Measurements from ENCODE around the gene FKBP2.

DNA sequence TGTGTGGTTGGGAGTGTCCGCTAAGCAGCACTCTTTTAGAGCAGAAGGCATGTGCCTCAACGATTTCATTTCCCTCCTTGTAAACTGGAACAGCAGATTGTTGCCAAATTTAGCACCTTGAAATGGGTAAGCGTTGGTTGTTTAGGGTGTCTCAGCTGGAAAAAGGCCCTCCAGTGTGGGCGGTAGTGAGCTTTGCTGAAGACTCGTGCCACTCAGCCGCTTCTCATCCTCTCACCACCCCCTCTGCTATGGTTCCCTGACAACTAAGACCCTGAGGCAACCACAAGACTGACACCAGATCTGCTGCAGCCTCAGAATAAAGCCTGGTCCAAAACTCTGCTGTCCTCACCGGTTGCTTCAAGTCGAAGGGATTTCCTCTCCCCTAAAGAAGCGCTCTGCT lies 44.3 kb upstream of the FKBP2 start:
- TF ChIP-seq, protein P1, sequence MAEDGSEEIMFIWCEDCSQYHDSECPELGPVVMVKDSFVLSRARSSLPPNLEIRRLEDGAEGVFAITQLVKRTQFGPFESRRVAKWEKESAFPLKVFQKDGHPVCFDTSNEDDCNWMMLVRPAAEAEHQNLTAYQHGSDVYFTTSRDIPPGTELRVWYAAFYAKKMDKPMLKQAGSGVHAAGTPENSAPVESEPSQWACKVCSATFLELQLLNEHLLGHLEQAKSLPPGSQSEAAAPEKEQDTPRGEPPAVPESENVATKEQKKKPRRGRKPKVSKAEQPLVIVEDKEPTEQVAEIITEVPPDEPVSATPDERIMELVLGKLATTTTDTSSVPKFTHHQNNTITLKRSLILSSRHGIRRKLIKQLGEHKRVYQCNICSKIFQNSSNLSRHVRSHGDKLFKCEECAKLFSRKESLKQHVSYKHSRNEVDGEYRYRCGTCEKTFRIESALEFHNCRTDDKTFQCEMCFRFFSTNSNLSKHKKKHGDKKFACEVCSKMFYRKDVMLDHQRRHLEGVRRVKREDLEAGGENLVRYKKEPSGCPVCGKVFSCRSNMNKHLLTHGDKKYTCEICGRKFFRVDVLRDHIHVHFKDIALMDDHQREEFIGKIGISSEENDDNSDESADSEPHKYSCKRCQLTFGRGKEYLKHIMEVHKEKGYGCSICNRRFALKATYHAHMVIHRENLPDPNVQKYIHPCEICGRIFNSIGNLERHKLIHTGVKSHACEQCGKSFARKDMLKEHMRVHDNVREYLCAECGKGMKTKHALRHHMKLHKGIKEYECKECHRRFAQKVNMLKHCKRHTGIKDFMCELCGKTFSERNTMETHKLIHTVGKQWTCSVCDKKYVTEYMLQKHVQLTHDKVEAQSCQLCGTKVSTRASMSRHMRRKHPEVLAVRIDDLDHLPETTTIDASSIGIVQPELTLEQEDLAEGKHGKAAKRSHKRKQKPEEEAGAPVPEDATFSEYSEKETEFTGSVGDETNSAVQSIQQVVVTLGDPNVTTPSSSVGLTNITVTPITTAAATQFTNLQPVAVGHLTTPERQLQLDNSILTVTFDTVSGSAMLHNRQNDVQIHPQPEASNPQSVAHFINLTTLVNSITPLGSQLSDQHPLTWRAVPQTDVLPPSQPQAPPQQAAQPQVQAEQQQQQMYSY (CRISPR knock-in tag; IDR thresholded peaks at IDR 0.05) = no peak
- TF ChIP-seq GABPA (IDR thresholded peaks at IDR 0.05; ENCODE audit: low read depth, low read length) (no peak), GABPA (CRISPR knock-in tag; IDR thresholded peaks at IDR 0.05; ENCODE audit: low read depth) (no peak), HCFC1 (IDR thresholded peaks at IDR 0.05; ENCODE audit: low read depth, low read length) (no peak), TARDBP (CRISPR knock-in tag; IDR thresholded peaks at IDR 0.05) (no peak), EP300 (IDR thresholded peaks at IDR 0.05; ENCODE audit: low read depth in 2 of 2, low read length in 2 of 2) (no peak), EP300 (CRISPR knock-in tag; IDR thresholded peaks at IDR 0.05; ENCODE audit: borderline replicate concordance) (no peak), ETS1 (CRISPR knock-in tag; IDR thresholded peaks at IDR 0.05) (no peak)
- TF ChIP-seq, protein P2, sequence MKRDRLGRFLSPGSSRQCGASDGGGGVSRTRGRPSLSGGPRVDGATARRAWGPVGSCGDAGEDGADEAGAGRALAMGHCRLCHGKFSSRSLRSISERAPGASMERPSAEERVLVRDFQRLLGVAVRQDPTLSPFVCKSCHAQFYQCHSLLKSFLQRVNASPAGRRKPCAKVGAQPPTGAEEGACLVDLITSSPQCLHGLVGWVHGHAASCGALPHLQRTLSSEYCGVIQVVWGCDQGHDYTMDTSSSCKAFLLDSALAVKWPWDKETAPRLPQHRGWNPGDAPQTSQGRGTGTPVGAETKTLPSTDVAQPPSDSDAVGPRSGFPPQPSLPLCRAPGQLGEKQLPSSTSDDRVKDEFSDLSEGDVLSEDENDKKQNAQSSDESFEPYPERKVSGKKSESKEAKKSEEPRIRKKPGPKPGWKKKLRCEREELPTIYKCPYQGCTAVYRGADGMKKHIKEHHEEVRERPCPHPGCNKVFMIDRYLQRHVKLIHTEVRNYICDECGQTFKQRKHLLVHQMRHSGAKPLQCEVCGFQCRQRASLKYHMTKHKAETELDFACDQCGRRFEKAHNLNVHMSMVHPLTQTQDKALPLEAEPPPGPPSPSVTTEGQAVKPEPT (CRISPR knock-in tag; IDR thresholded peaks at IDR 0.05; ENCODE audit: low read depth) = no peak
- TF ChIP-seq, protein P3, sequence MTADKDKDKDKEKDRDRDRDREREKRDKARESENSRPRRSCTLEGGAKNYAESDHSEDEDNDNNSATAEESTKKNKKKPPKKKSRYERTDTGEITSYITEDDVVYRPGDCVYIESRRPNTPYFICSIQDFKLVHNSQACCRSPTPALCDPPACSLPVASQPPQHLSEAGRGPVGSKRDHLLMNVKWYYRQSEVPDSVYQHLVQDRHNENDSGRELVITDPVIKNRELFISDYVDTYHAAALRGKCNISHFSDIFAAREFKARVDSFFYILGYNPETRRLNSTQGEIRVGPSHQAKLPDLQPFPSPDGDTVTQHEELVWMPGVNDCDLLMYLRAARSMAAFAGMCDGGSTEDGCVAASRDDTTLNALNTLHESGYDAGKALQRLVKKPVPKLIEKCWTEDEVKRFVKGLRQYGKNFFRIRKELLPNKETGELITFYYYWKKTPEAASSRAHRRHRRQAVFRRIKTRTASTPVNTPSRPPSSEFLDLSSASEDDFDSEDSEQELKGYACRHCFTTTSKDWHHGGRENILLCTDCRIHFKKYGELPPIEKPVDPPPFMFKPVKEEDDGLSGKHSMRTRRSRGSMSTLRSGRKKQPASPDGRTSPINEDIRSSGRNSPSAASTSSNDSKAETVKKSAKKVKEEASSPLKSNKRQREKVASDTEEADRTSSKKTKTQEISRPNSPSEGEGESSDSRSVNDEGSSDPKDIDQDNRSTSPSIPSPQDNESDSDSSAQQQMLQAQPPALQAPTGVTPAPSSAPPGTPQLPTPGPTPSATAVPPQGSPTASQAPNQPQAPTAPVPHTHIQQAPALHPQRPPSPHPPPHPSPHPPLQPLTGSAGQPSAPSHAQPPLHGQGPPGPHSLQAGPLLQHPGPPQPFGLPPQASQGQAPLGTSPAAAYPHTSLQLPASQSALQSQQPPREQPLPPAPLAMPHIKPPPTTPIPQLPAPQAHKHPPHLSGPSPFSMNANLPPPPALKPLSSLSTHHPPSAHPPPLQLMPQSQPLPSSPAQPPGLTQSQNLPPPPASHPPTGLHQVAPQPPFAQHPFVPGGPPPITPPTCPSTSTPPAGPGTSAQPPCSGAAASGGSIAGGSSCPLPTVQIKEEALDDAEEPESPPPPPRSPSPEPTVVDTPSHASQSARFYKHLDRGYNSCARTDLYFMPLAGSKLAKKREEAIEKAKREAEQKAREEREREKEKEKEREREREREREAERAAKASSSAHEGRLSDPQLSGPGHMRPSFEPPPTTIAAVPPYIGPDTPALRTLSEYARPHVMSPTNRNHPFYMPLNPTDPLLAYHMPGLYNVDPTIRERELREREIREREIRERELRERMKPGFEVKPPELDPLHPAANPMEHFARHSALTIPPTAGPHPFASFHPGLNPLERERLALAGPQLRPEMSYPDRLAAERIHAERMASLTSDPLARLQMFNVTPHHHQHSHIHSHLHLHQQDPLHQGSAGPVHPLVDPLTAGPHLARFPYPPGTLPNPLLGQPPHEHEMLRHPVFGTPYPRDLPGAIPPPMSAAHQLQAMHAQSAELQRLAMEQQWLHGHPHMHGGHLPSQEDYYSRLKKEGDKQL (CRISPR knock-in tag; IDR thresholded peaks at IDR 0.05; ENCODE audit: low read depth) = no peak

Measured in HepG2 (cell line).